ENCODE measurements around the gene CDHR2.
"Not testable (repeated sequence)": the region's sequence is repeated elsewhere in the genome, so short reads cannot be mapped to it uniquely, and the experiment has no call there.

Gene CDHR2

GRCh38 chr5:176542596-176543427 is 6.3 kb upstream of the CDHR2 start:
- peak; percentile 81 for DNase-seq

GRCh38 chr5:176543428-176544182 is 5.5 kb upstream of the CDHR2 start:
- DNase-seq: peak; percentile 93

- DNase-seq: no peak
Measured at GRCh38 chr5:176545388-176545736, 3.8 kb upstream of the CDHR2 start.

GRCh38 chr5:176545737-176546509 is 3.2 kb upstream of the CDHR2 start:
- no peak for DNase-seq

GRCh38 chr5:176547802-176548201 is 1.3 kb upstream of the CDHR2 start:
- peak; percentile 28 for DNase-seq

- DNase-seq: no peak
Measured at GRCh38 chr5:176549871-176550270, 729 bp downstream of the CDHR2 start.

GRCh38 chr5:176550275-176550831 is 1.2 kb downstream of the CDHR2 start:
- DNase-seq: no peak

- not testable (repeated sequence) for DNase-seq
Measured at GRCh38 chr5:176550937-176551336, 1.8 kb downstream of the CDHR2 start.

GRCh38 chr5:176552332-176552869 is 3.3 kb downstream of the CDHR2 start:
- no peak for DNase-seq

- DNase-seq: peak; percentile 85
Measured at GRCh38 chr5:176553260-176554085, 4.3 kb downstream of the CDHR2 start.

GRCh38 chr5:176557846-176558245 is 8.7 kb downstream of the CDHR2 start:
- no peak for DNase-seq

GRCh38 chr5:176559683-176560082 is 10.5 kb downstream of the CDHR2 start:
- peak; percentile 67 for DNase-seq

GRCh38 chr5:176560364-176560763 is 11.2 kb downstream of the CDHR2 start:
- no peak for DNase-seq

- no peak for DNase-seq
Measured at GRCh38 chr5:176561259-176561658, 12.1 kb downstream of the CDHR2 start.

- DNase-seq: no peak
Measured at GRCh38 chr5:176562189-176562588, 13.0 kb downstream of the CDHR2 start.

GRCh38 chr5:176564002-176564401 is 14.9 kb downstream of the CDHR2 start:
- DNase-seq: no peak

- no peak for DNase-seq
Measured at GRCh38 chr5:176565760-176566288, 16.7 kb downstream of the CDHR2 start.

GRCh38 chr5:176568657-176569056 is 19.5 kb downstream of the CDHR2 start:
- DNase-seq: no peak

- no peak for DNase-seq
Measured at GRCh38 chr5:176570044-176570443, 20.9 kb downstream of the CDHR2 start.

GRCh38 chr5:176573564-176574296 is 24.6 kb downstream of the CDHR2 start:
- peak; percentile 72 for DNase-seq

GRCh38 chr5:176574297-176574591 is 25.1 kb downstream of the CDHR2 start:
- DNase-seq: no peak

Measured in NCI-H69 (cell line).